ENCODE results near the gene NF1.

GRCh38 chr17:31198026-31198425 is 103.2 kb downstream of the NF1 start:
- TF ChIP-seq POLR2AphosphoS5 (IDR thresholded peaks at IDR 0.05; ENCODE audit: borderline replicate concordance, low read depth, low read length): no peak
- no peak for TF ChIP-seq EZH2 (IDR thresholded peaks at IDR 0.05)

Data from SK-N-MC (cell line).